Measurements from ENCODE around the gene PTGR2. TPM values are rescaled to one million over a fixed set of nuclear protein-coding genes. Genes with fewer than 3 reads are reported as not detected.
A peak's percentile ranks its signal among the peaks of the same experiment; 100 is the strongest.

PTGR2 gene
- total and polyA plus RNA-seq, 2 donors (not counting 3 experiments of a cell fraction or from before 2014, with no cell fraction given): 1.1 to 5.6 TPM

- intact Hi-C loops (cut with micrococcal nuclease): no loop called here
- Histone ChIP-seq H3K4me2 (ENCODE audit: insufficient read depth, low read length) (no peak overlapping the region), H3K9me3 (replicated peaks; ENCODE audit: control insufficient read depth, insufficient read depth, low read length) (no peaks in the 10 kb centered on the region), H3K4me1 (ENCODE audit: control insufficient read depth, extremely low read depth, insufficient read depth, low read length) (peaks cover 11% of the 10 kb centered on the region), H3K36me3 (ENCODE audit: control insufficient read depth in 2 of 2, extremely low read depth in 1 of 2, insufficient read depth in 2 of 2, low read length in 2 of 2) (no peaks in the 10 kb centered on the region), H2AFZ (ENCODE audit: low read depth, low read length) (peak overlapping the region; percentile 84), H3K9ac (replicated peaks; ENCODE audit: extremely low read depth, insufficient read depth, low read length) (no peak overlapping the region), H4K20me1 (replicated peaks; ENCODE audit: control insufficient read depth, extremely low read depth, insufficient read depth, low read length) (no peaks in the 10 kb centered on the region), H3K27ac (ENCODE audit: insufficient read depth, low read depth, low read length) (peak overlapping the region; percentile 19), H3K79me2 (ENCODE audit: control insufficient read depth, insufficient read depth, low read length) (no peaks in the 10 kb centered on the region), H3K9me1 (replicated peaks; ENCODE audit: control insufficient read depth, extremely low read depth, insufficient read depth, low read length) (no peaks in the 10 kb centered on the region), H3K27me3 (ENCODE audit: control insufficient read depth in 2 of 2, insufficient read depth in 2 of 2, low read length in 2 of 2) (no peaks in the 10 kb centered on the region), H3K4me3 (replicated peaks in 1 of 3; ENCODE audit: insufficient read depth in 1 of 3, low read depth in 1 of 3, low read length in 3 of 3) (no peak overlapping the region)
- FAIRE-seq: peak; percentile 90
- dilution Hi-C loops (cut with MboI; ENCODE audit: extremely low pct_ligation_motif_present, low sequenced_read_pairs): no loop called here
- BruUV-seq (replicated peaks): no TSS peak
- no peak for TF ChIP-seq GATA2 (IDR thresholded peaks at IDR 0.05; ENCODE audit: insufficient read depth, insufficient read length, low read depth, low read length)
- no peak for TF ChIP-seq MYC (IDR thresholded peaks at IDR 0.05; ENCODE audit: low read depth, low read length)
- no peak for TF ChIP-seq FOS (IDR thresholded peaks at IDR 0.05; ENCODE audit: borderline replicate concordance, insufficient read depth, low read length)
- TF ChIP-seq MAX (IDR thresholded peaks at IDR 0.05; ENCODE audit: insufficient read depth, insufficient read length): no peak
- no peak for TF ChIP-seq JUN (IDR thresholded peaks at IDR 0.05; ENCODE audit: borderline replicate concordance, insufficient read depth, insufficient read length, low read depth)
- TF ChIP-seq POLR2AphosphoS5 (IDR thresholded peaks at IDR 0.05; ENCODE audit: insufficient read depth, low read depth, low read length): no peak
- no peak for TF ChIP-seq CTCF (IDR thresholded peaks at IDR 0.05; ENCODE audit: extremely low read depth in 1 of 2, insufficient read depth in 1 of 2, low read depth in 1 of 2, low read length in 2 of 2)
- TF ChIP-seq EZH2 (IDR thresholded peaks at IDR 0.05; ENCODE audit: borderline replicate concordance, low read depth, low read length, severe bottlenecking): no peak
- TF ChIP-seq POLR2A (IDR thresholded peaks at IDR 0.05; ENCODE audit: low read depth, low read length): no peak
- POLR2A ChIA-PET: interaction anchor here (0.6 kb wide), 1 partner anchor 294 kb away, joined by 3 read pairs; no protein-coding TSS in a partner anchor
- CTCF ChIA-PET: interaction anchor here (0.6 to 1.8 kb wide), 4 partner anchors 23 to 49 kb away, joined by 4 to 9 read pairs (median 5); partner anchors contain the start of gene PTGR2
- DNase-seq (ENCODE audit: low read depth, low spot score): peak; percentile 18
These were observed 49.0 kb upstream of the PTGR2 start for GRCh38 chr14:73802431-73803188.

Data from endothelial cell of umbilical vein (primary cell).